ENCODE data around the gene LYST. TPM values are rescaled to one million over a fixed set of nuclear protein-coding genes. Genes with fewer than 3 reads are reported as not detected.

The LYST gene
- total and polyA plus RNA-seq, 2 of the 4 experiments (the other 2 are of a cell fraction), result 2.2 to 7.2 TPM

DNA sequence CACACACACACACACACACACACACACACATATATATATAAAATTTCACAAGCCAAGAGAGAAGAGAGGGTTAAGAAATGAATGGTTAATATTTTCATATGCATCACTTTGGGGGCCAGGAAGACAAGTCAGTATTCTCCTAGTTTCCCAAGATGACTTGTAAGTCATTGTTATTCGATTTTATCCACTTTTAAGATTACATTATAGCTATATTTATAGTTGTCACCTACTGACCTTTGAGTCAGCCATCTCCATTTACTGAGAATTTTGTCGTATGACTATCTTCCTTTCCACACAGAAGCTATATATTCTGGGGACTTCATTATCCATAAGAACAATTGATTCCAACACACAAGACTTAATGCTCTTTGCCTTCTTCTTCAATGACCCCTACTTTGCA is 8.9 kb downstream of the LYST start:
- Histone ChIP-seq H3K4me3 (ENCODE audit: insufficient read depth, low read depth, low read length) (no peak overlapping the region), H3K9me1 (ENCODE audit: insufficient read depth, low read length) (no peaks in the 10 kb centered on the region), H3K36me3 (ENCODE audit: control insufficient read depth, insufficient read depth, low read length) (no peaks in the 10 kb centered on the region), H3K4ac (ENCODE audit: low read depth, low read length) (no peak overlapping the region), H2AFZ (replicated peaks; ENCODE audit: low read length, poor library complexity) (no peak overlapping the region), H4K91ac (ENCODE audit: insufficient read depth, low read depth, low read length) (no peak overlapping the region), H2BK5ac (ENCODE audit: low read depth, low read length, poor library complexity, severe bottlenecking) (no peak overlapping the region), H3K27ac (ENCODE audit: insufficient read depth, low read length) (no peak overlapping the region), H3K9me3 (ENCODE audit: control insufficient read depth, insufficient read depth, low read length) (no peaks in the 10 kb centered on the region), H2AK5ac (ENCODE audit: low read depth, low read length) (no peak overlapping the region), H3K18ac (ENCODE audit: low read depth, low read length) (no peak overlapping the region), H3K79me1 (ENCODE audit: low read depth in 1 of 2, low read length in 2 of 2) (peaks cover 10 to 18% of the 10 kb centered on the region in 2 experiments), H2BK15ac (ENCODE audit: low read depth, low read length) (no peak overlapping the region), H3K56ac (ENCODE audit: extremely low read depth, insufficient read depth, low read length) (no peak overlapping the region), H3K4me1 (ENCODE audit: control insufficient read depth, insufficient read depth, low read length) (no peaks in the 10 kb centered on the region), H3K27me3 (ENCODE audit: control insufficient read depth, insufficient read depth, low read length) (no peaks in the 10 kb centered on the region), H2AK9ac (replicated peaks; ENCODE audit: low read depth, low read length, poor library complexity) (no peak overlapping the region), H2BK20ac (ENCODE audit: low read depth, low read length) (no peak overlapping the region), H4K20me1 (ENCODE audit: insufficient read depth, low read length) (no peaks in the 10 kb centered on the region), H3K14ac (replicated peaks; ENCODE audit: low read depth, low read length) (no peak overlapping the region), H3K4me2 (ENCODE audit: low read depth, low read length) (no peak overlapping the region), H3K9ac (ENCODE audit: low read depth, low read length) (no peak overlapping the region), H3K23ac (ENCODE audit: low read depth, low read length) (no peak overlapping the region), H4K8ac (ENCODE audit: low read depth in 2 of 2, low read length in 2 of 2) (no peak overlapping the region), H2BK120ac (ENCODE audit: low read depth, low read length) (no peak overlapping the region), H4K5ac (ENCODE audit: low read depth, low read length) (no peak overlapping the region)
- dilution Hi-C loops (cut with HindIII; ENCODE audit: low sequenced_read_pairs, unreplicated experiment), result no loop called here
- intact Hi-C loops (cut with micrococcal nuclease), result no loop called here
- ChIA-PET CTCF (interaction anchor here (0.6 to 1.4 kb wide), 2 partner anchors 28 to 114 kb away, joined by 3 read pairs; no protein-coding TSS in a partner anchor), POLR2A (ENCODE audit: unreplicated experiment) (no interaction called here)
- BruUV-seq (replicated peaks), result no TSS peak
- ATAC-seq (ENCODE audit: low read depth) (no peak), DNase-seq (no peak)
- no CpG with 5 or more reads among the region's 2 CpGs for WGBS, 2 experiments (ENCODE audit: extremely low coverage in 2 of 2, insufficient read length in 1 of 2)
- in situ Hi-C loops (cut with MboI; ENCODE audit: low sequenced_read_pairs), result no loop called here
- TF ChIP-seq NFE2L2 (IDR thresholded peaks at IDR 0.05; ENCODE audit: low read depth, low read length), result no peak
- TF ChIP-seq MAZ (IDR thresholded peaks at IDR 0.05; ENCODE audit: borderline replicate concordance, low read depth, low read length), result no peak
- TF ChIP-seq CTCF (conservative IDR thresholded peaks at IDR 0.05; ENCODE audit: low read depth, low read length), result no peak
- TF ChIP-seq MAFK (IDR thresholded peaks at IDR 0.05; ENCODE audit: low read depth, low read length), result no peak
- TF ChIP-seq RAD21 (IDR thresholded peaks at IDR 0.05; ENCODE audit: low read length), result no peak
- TF ChIP-seq RFX5 (IDR thresholded peaks at IDR 0.05; ENCODE audit: low read depth, low read length), result no peak

All from IMR-90 (cell line).